IMR-90 (cell line): ENCODE measurements around the gene NFE2L1. TPM values are rescaled to one million over a fixed set of nuclear protein-coding genes. Genes with fewer than 3 reads are reported as not detected.

ENCODE experiments used
- microRNA-seq, 2 experiments: library from miRNA; stranded (forward) in 1 of 2; unstranded in 1 of 2; fragments of 10-50 nt in 1 of 2; fragments of <30 nt in 1 of 2; gene quantifications in 1 of 2; microRNA quantifications in 1 of 2; one replicate each; pipeline versions ENCODE3 to v1.1.0; 2013 to 2020; ENCODE audit not compliant: insufficient read depth in 1 of 2, insufficient read length in 1 of 2, unreplicated experiment in 1 of 2
- polyA plus RNA-seq, 3 experiments: library from polyadenylated mRNA; depleted of rRNA; stranded (reverse); fragments of >200 nt; gene quantifications; 2 replicates each; pipeline ENCODE4 v1.2.3, GENCODE V29; 2012; ENCODE audit warnings: low replicate concordance in 1 of 3
- small RNA-seq, 5 experiments: library from RNA; depleted of rRNA; stranded (forward); fragments of <200 nt; gene quantifications; one replicate each; pipeline ENCODE3, GENCODE V24; 2012
- total RNA-seq: library from RNA; depleted of rRNA; stranded (reverse); fragments of >200 nt; gene quantifications from 2 replicates; pipeline ENCODE4 v1.2.3, GENCODE V29; 2012; rRNA removed

The NFE2L1 gene
- total and polyA plus RNA-seq, 2 of the 4 experiments (the other 2 are of a cell fraction): 42.8 to 122 TPM

Small RNAs within 50 kb of the gene (microRNA-seq; reads per million reads assigned to microRNA genes)
- not detected for gene AC004477.2 (ENCODE audit: insufficient read depth, insufficient read length)
- gene MIR152 (ENCODE audit: insufficient read depth in 1 of 2, insufficient read length in 1 of 2, unreplicated experiment in 1 of 2): 796 to 9,817 reads per million in 2 experiments
- 3.1 reads per million for gene RNU6-1201P (ENCODE audit: insufficient read depth, insufficient read length)

Small RNAs within 50 kb of the gene (small RNA-seq; reads per million reads assigned to genes)
- gene AC004477.2: 0 reads per million in 5 experiments
- 74.3 to 12,028 (median 8,568) reads per million in 5 experiments for gene MIR152
- gene RNU6-1201P: 0 to 63.9 (median 0.14) reads per million in 5 experiments

Other genes with a start within 250 kb of the NFE2L1 start
- gene OSBPL7, start 226.6 kb upstream of the NFE2L1 start, total RNA-seq: 4.7 and 5.2 TPM in 2 replicates
- 14.5 and 16.3 TPM in 2 replicates for gene OSBPL7, start 226.6 kb upstream of the NFE2L1 start, polyA plus RNA-seq (2012; rRNA removed)
- 28.1 and 32.3 TPM in 2 replicates for gene MRPL10, start 216.8 kb upstream of the NFE2L1 start, total RNA-seq
- gene MRPL10, start 216.8 kb upstream of the NFE2L1 start, polyA plus RNA-seq (2012; rRNA removed): 57.7 and 61.8 TPM in 2 replicates
- not detected in 2 replicates for gene LRRC46, start 216.7 kb upstream of the NFE2L1 start, total RNA-seq
- gene LRRC46, start 216.7 kb upstream of the NFE2L1 start, polyA plus RNA-seq (2012; rRNA removed): 0.77 and 0.80 TPM in 2 replicates
- gene SCRN2, start 207.1 kb upstream of the NFE2L1 start, total RNA-seq: 14.7 and 17.2 TPM in 2 replicates
- 27.6 and 31.0 TPM in 2 replicates for gene SCRN2, start 207.1 kb upstream of the NFE2L1 start, polyA plus RNA-seq (2012; rRNA removed)
- under 0.01 TPM in 2 replicates for gene SP6, start 197.2 kb upstream of the NFE2L1 start, total RNA-seq
- 0.31 and 0.32 TPM in 2 replicates for gene SP6, start 197.2 kb upstream of the NFE2L1 start, polyA plus RNA-seq (2012; rRNA removed)
- gene SP2, start 152.1 kb upstream of the NFE2L1 start, total RNA-seq: 0.72 and 1.4 TPM in 2 replicates
- 13.8 and 14.0 TPM in 2 replicates for gene SP2, start 152.1 kb upstream of the NFE2L1 start, polyA plus RNA-seq (2012; rRNA removed)
- gene PNPO, start 106.8 kb upstream of the NFE2L1 start, total RNA-seq: 32.5 and 34.1 TPM in 2 replicates
- 13.6 and 13.9 TPM in 2 replicates for gene PNPO, start 106.8 kb upstream of the NFE2L1 start, polyA plus RNA-seq (2012; rRNA removed)
- gene PRR15L, start 90.5 kb upstream of the NFE2L1 start, total RNA-seq: not detected in 2 replicates
- not detected in 2 replicates for gene PRR15L, start 90.5 kb upstream of the NFE2L1 start, polyA plus RNA-seq (2012; rRNA removed)
- 56.7 and 75.3 TPM in 2 replicates for gene CDK5RAP3, start 77.2 kb upstream of the NFE2L1 start, total RNA-seq
- gene CDK5RAP3, start 77.2 kb upstream of the NFE2L1 start, polyA plus RNA-seq (2012; rRNA removed): 138 and 153 TPM in 2 replicates
- 41.0 and 60.5 TPM in 2 replicates for gene COPZ2, start 10.6 kb upstream of the NFE2L1 start, total RNA-seq
- 86.1 and 89.4 TPM in 2 replicates for gene COPZ2, start 10.6 kb upstream of the NFE2L1 start, polyA plus RNA-seq (2012; rRNA removed)
- 35.0 and 52.2 TPM in 2 replicates for gene CBX1, start 53.1 kb downstream of the NFE2L1 start, total RNA-seq
- gene CBX1, start 53.1 kb downstream of the NFE2L1 start, polyA plus RNA-seq (2012; rRNA removed): 42.9 and 54.9 TPM in 2 replicates
- gene SNX11, start 59.4 kb downstream of the NFE2L1 start, total RNA-seq: 11.7 and 14.7 TPM in 2 replicates
- gene SNX11, start 59.4 kb downstream of the NFE2L1 start, polyA plus RNA-seq (2012; rRNA removed): 12.5 and 16.9 TPM in 2 replicates